NCI-H510A treated with DMSO at 0.1 percent for 48 hours (cell line): ENCODE data around the gene CTSW.

Experiments used
- DNase-seq: peaks from one replicate; lab custom pipeline; 2025; lab: John Stamatoyannopoulos, UW

CTSW gene

DNA sequence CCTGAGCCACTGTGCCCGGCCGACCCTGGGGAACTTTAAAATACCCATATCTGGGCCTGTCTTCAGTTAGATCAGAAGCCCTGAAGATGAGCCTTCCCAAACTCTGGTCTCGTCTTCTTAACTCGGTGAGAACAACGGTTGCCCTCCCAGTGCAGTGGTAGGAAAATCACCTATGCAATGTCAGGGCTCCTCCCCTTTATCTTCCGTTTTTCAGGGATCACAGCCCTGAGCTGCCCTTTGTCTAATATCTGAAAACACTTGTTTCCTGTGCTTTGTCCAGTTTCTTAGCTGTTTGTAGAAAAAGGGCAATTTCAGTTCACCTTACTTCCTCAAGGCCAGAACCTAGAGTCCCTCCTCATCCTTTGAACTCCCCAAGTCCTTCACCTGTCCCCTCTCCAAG, 49.0 kb downstream of the CTSW start:
- DNase-seq = no peak

GRCh38 chr11:65931773-65932557, 52.3 kb downstream of the CTSW start:
- no peak for DNase-seq

DNA sequence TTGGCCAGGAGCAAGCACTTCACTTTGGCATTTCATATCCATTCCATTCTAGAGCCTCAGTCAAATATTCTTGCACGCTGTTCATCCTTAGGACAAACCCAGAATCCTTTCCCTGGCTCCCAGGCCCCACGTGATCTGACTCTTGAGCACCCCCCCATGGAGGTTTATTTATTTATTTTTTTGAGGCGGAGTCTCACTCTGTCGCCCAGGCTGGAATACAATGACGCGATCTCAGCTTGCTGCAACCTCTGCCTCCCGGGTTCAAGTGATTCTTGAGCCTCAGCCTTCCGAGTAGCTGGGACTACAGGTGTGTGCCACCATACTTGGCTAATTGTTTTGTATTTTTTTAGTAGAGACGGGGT, 52.9 kb downstream of the CTSW start:
- peak; percentile 16 for DNase-seq
